Measurements from ENCODE around the gene TTC6. TPM values are rescaled to one million over a fixed set of nuclear protein-coding genes. Genes with fewer than 3 reads are reported as not detected.

The TTC6 gene
- total RNA-seq, 2 donors from 2014 or later, result not detected

DNA sequence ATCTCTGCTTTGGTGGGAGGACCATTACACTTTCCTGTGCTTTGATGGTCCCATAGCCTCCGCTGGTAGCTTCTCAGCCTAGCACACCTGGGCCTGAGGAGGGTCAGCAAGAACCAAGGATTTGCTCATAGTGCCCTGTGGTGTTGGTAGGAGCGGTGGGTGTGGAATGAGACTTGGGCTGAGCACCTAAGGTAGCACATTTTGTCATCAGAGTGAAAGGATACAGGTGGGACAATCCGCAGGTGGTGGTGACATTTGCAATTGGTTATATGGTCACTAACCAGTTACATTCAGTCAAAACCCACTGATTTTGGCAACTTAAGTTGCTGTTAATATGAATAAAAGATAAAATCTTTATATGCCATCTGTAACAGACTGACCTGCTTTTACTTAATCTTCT lies 46.7 kb downstream of the TTC6 start:
- Histone ChIP-seq H3K9me3 (no peaks in the 10 kb centered on the region), H3K4me1 (no peaks in the 10 kb centered on the region), H3K27ac (no peak overlapping the region), H3K36me3 (replicated peaks in 1 of 2; ENCODE audit: insufficient read depth in 1 of 2, low read depth in 2 of 2) (no peaks in the 10 kb centered on the region), H3K27me3 (no peaks in the 10 kb centered on the region), H3K4me3 (no peak overlapping the region)
- TF ChIP-seq, protein P1, sequence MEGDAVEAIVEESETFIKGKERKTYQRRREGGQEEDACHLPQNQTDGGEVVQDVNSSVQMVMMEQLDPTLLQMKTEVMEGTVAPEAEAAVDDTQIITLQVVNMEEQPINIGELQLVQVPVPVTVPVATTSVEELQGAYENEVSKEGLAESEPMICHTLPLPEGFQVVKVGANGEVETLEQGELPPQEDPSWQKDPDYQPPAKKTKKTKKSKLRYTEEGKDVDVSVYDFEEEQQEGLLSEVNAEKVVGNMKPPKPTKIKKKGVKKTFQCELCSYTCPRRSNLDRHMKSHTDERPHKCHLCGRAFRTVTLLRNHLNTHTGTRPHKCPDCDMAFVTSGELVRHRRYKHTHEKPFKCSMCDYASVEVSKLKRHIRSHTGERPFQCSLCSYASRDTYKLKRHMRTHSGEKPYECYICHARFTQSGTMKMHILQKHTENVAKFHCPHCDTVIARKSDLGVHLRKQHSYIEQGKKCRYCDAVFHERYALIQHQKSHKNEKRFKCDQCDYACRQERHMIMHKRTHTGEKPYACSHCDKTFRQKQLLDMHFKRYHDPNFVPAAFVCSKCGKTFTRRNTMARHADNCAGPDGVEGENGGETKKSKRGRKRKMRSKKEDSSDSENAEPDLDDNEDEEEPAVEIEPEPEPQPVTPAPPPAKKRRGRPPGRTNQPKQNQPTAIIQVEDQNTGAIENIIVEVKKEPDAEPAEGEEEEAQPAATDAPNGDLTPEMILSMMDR (IDR thresholded peaks at IDR 0.05), result no peak
- 75 to 76% methylated on average over 3 of the region's 3 CpGs for WGBS, 2 donors
- DNase-seq (no peak), ATAC-seq (no peak)
- intact Hi-C loops (cut with DNase I), result no loop called here

- TF ChIP-seq, protein P1 (IDR thresholded peaks at IDR 0.05), result no peak
- TF ChIP-seq POLR2A (IDR thresholded peaks at IDR 0.05), result no peak
- H3K9me3 ChIP-seq, result no peaks in the 10 kb centered on the region
- ATAC-seq (no peak), DNase-seq (no peak)
- no peaks in the 10 kb centered on the region for H3K4me1 ChIP-seq
- WGBS, 2 donors, result 52 to 54% methylated on average over 4 of the region's 4 CpGs
- H3K27ac ChIP-seq, result no peak overlapping the region
- no peak overlapping the region for H3K4me3 ChIP-seq
- intact Hi-C loops (cut with DNase I), result no loop called here
- no peaks in the 10 kb centered on the region for H3K27me3 ChIP-seq
- H3K36me3 ChIP-seq (replicated peaks in 1 of 2; ENCODE audit: insufficient read depth in 1 of 2, low read depth in 2 of 2), result no peaks in the 10 kb centered on the region
Measured at GRCh38 chr14:37643701-37644100, 48.3 kb downstream of the TTC6 start.

Other genes starting within 250 kb of the TTC6 start
- under 1 TPM; 0.26 to 0.33 TPM for gene FOXA1, start 380 bp upstream of the TTC6 start, total RNA-seq